ENCODE results near the gene GLT6D1.

The GLT6D1 gene

DNA sequence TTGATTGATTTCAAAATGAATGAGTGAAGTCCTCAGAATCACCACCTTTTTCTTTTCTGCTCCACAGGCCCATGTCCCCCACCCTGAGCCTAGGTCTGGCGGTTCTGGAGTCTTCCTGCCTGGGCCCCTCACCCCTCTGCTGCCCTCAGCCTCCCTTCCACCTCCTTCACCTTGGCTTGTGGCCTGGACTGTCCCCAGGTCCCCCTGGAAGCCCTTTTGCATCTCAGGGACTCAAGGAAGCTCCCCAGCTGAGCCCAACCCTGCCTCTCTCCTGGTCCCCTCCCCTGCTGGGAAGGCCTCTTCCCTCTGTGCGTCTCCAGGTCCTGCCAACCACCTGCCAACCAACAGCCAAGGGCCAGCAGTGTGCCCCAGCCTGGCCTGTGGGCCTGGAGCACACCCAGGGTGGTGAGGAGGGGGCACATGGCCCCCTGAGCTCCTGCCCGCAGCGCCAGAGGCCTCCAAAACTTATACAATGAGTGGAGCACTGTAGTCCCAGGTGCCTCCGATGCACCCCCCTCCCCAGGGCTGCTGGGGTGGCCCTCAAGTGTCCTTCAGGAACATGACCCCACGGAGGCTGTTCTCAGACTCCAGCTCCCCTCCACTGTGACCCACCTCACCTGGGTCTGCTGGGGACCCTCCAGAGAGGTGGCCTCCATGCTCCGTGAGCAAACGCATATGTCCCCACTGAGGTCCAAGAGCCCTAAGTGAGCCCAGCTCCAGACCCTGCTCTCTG lies 20.3 kb downstream of the GLT6D1 start:
- Histone ChIP-seq H3K4me3 (ENCODE audit: low read depth, low read length) (no peak overlapping the region), H3K36me3 (ENCODE audit: control insufficient read depth, insufficient read depth, low read length) (no peaks in the 10 kb centered on the region), H3K9me3 (ENCODE audit: control insufficient read depth, insufficient read depth, low read length) (no peaks in the 10 kb centered on the region), H3K27me3 (ENCODE audit: control insufficient read depth, insufficient read depth, low read length) (no peaks in the 10 kb centered on the region), H3K4me1 (ENCODE audit: control insufficient read depth, insufficient read depth, low read length) (no peaks in the 10 kb centered on the region), H3K9ac (ENCODE audit: low read depth, low read length) (no peak overlapping the region)

GRCh38 chr9:135617991-135618411 lies 21.3 kb downstream of the GLT6D1 start:
- H3K4me1 ChIP-seq (ENCODE audit: control insufficient read depth, insufficient read depth, low read length), result no peaks in the 10 kb centered on the region
- no peaks in the 10 kb centered on the region for H3K27me3 ChIP-seq (ENCODE audit: control insufficient read depth, insufficient read depth, low read length)
- H3K36me3 ChIP-seq (ENCODE audit: control insufficient read depth, insufficient read depth, low read length), result no peaks in the 10 kb centered on the region
- no peak overlapping the region for H3K4me3 ChIP-seq (ENCODE audit: low read depth, low read length)
- no peak overlapping the region for H3K9ac ChIP-seq (ENCODE audit: low read depth, low read length)
- no peaks in the 10 kb centered on the region for H3K9me3 ChIP-seq (ENCODE audit: control insufficient read depth, insufficient read depth, low read length)

- Histone ChIP-seq H3K27me3 (ENCODE audit: control insufficient read depth, insufficient read depth, low read length) (no peaks in the 10 kb centered on the region), H3K9ac (ENCODE audit: low read depth, low read length) (no peak overlapping the region), H3K4me3 (ENCODE audit: low read depth, low read length) (no peak overlapping the region), H3K9me3 (ENCODE audit: control insufficient read depth, insufficient read depth, low read length) (no peaks in the 10 kb centered on the region), H3K36me3 (ENCODE audit: control insufficient read depth, insufficient read depth, low read length) (no peaks in the 10 kb centered on the region), H3K4me1 (ENCODE audit: control insufficient read depth, insufficient read depth, low read length) (no peaks in the 10 kb centered on the region)
Observed at GRCh38 chr9:135617538-135617900, 21.8 kb downstream of the GLT6D1 start.

DNA sequence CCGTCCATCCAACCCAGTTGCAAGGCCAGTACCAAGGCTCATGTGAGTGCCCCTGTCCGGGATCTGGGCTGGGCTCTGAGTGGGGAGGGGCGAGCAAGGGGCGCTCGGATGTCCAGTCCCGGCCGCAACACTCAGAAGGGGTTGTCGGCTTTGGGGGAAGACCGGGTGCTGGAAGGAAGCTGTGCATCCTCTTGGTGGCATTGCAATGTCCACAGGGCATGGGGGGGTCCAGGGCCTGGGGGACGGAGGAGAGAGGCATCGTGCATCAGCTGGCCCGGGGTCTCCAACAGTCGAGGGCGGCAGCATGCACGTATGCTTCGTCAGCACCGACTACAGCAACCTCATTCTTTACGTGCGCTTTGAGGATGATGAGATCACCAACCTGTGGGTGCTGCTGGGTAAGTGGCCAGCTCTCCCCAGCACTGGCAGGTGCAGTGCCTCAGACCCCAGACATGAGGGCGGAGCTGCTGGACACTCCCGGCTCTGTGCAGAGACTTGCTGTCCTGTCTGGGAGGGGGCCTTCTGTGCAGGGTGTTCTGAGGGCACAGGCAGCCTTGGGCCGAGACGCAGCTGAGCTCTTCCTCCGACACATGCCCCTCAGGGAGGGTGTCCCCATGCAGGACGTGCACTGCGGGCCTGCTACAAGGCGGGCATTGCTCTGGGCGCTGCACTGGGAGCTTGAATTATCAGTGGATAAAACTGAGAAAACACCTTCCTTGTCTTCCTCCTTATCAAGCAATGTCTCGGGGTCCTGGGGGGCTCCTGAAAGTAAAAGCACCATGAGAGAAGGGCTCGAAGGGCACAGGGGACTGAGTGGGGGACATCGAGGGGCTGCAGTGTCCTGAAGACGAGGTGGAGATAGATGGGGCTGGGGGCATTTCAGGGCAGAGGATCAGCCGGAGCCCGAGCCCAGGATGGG lies 22.5 kb downstream of the GLT6D1 start:
- no peaks in the 10 kb centered on the region for H3K27me3 ChIP-seq (ENCODE audit: control insufficient read depth, insufficient read depth, low read length)
- H3K4me1 ChIP-seq (ENCODE audit: control insufficient read depth, insufficient read depth, low read length), result no peaks in the 10 kb centered on the region
- no peaks in the 10 kb centered on the region for H3K36me3 ChIP-seq (ENCODE audit: control insufficient read depth, insufficient read depth, low read length)
- H3K9ac ChIP-seq (ENCODE audit: low read depth, low read length), result no peak overlapping the region
- H3K4me3 ChIP-seq (ENCODE audit: low read depth, low read length), result no peak overlapping the region
- H3K9me3 ChIP-seq (ENCODE audit: control insufficient read depth, insufficient read depth, low read length), result no peaks in the 10 kb centered on the region

DNA sequence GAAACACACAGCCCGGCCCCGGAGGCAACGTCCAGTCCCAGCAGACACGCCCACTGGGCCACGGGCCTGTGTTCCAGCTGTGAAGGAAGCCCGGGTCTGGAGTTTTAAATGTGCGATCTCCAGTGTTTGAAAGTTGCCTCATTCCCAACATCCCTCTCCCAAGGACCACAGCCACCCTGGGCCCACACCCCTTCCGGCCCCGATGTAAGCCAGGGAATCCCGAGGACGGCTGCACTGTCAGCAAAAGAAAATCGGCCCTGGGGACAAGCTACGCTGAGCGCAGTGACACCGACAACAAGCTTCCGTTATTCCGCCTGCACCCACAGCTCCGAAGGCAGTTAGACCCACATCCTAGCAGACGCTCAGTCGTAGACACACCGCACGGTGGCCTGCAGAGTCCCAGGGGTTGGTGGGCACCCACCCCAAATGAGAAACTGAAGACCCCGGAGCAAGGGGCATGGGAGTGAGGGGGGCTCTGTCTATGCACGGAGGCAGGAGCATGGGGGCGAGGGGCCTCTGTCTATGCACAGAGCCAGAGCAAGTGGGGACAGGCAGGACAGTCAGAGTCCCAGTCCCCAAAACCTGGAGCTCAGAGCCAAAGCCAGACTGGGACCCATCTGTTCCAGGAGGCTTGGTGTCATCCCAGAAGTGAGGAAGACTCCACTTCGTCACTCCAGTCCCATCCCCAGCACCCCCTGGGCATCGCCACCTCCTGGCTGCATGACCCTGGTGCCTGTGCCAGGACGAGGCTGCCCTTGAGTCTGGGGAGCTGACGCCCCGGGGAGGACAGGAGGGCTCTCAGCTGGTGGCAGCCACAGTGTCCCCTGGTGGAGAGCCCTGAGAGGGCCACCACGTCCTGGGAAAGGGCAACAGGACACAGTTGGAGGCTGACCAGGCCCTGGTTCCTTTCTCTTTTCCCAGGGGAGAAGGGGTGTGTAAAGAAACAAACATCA lies 23.4 kb downstream of the GLT6D1 start:
- no peaks in the 10 kb centered on the region for H3K4me1 ChIP-seq (ENCODE audit: control insufficient read depth, insufficient read depth, low read length)
- no peak overlapping the region for H3K9ac ChIP-seq (ENCODE audit: low read depth, low read length)
- no peaks in the 10 kb centered on the region for H3K27me3 ChIP-seq (ENCODE audit: control insufficient read depth, insufficient read depth, low read length)
- no peak overlapping the region for H3K4me3 ChIP-seq (ENCODE audit: low read depth, low read length)
- no peaks in the 10 kb centered on the region for H3K9me3 ChIP-seq (ENCODE audit: control insufficient read depth, insufficient read depth, low read length)
- no peaks in the 10 kb centered on the region for H3K36me3 ChIP-seq (ENCODE audit: control insufficient read depth, insufficient read depth, low read length)

- no peaks in the 10 kb centered on the region for H3K4me1 ChIP-seq (ENCODE audit: control insufficient read depth, insufficient read depth, low read length)
- no peaks in the 10 kb centered on the region for H3K36me3 ChIP-seq (ENCODE audit: control insufficient read depth, insufficient read depth, low read length)
- no peak overlapping the region for H3K9ac ChIP-seq (ENCODE audit: low read depth, low read length)
- H3K9me3 ChIP-seq (ENCODE audit: control insufficient read depth, insufficient read depth, low read length), result no peaks in the 10 kb centered on the region
- H3K27me3 ChIP-seq (ENCODE audit: control insufficient read depth, insufficient read depth, low read length), result no peaks in the 10 kb centered on the region
- H3K4me3 ChIP-seq (ENCODE audit: low read depth, low read length), result no peak overlapping the region
Observed at GRCh38 chr9:135614821-135615665, 24.3 kb downstream of the GLT6D1 start.

- no peak overlapping the region for H3K4me3 ChIP-seq (ENCODE audit: low read depth, low read length)
- H3K27me3 ChIP-seq (ENCODE audit: control insufficient read depth, insufficient read depth, low read length), result no peaks in the 10 kb centered on the region
- H3K9ac ChIP-seq (ENCODE audit: low read depth, low read length), result no peak overlapping the region
- H3K36me3 ChIP-seq (ENCODE audit: control insufficient read depth, insufficient read depth, low read length), result no peaks in the 10 kb centered on the region
- H3K9me3 ChIP-seq (ENCODE audit: control insufficient read depth, insufficient read depth, low read length), result no peaks in the 10 kb centered on the region
- no peaks in the 10 kb centered on the region for H3K4me1 ChIP-seq (ENCODE audit: control insufficient read depth, insufficient read depth, low read length)
Observed at GRCh38 chr9:135613946-135614805, 25.2 kb downstream of the GLT6D1 start.

- H3K4me1 ChIP-seq (ENCODE audit: control insufficient read depth, insufficient read depth, low read length), result no peaks in the 10 kb centered on the region
- H3K36me3 ChIP-seq (ENCODE audit: control insufficient read depth, insufficient read depth, low read length), result no peaks in the 10 kb centered on the region
- no peaks in the 10 kb centered on the region for H3K9me3 ChIP-seq (ENCODE audit: control insufficient read depth, insufficient read depth, low read length)
- H3K27me3 ChIP-seq (ENCODE audit: control insufficient read depth, insufficient read depth, low read length), result no peaks in the 10 kb centered on the region
- H3K9ac ChIP-seq (ENCODE audit: low read depth, low read length), result no peak overlapping the region
- H3K4me3 ChIP-seq (ENCODE audit: low read depth, low read length), result no peak overlapping the region
Observed at GRCh38 chr9:135612981-135613910, 26.1 kb downstream of the GLT6D1 start.

- H3K9ac ChIP-seq (ENCODE audit: low read depth, low read length), result no peak overlapping the region
- no peaks in the 10 kb centered on the region for H3K27me3 ChIP-seq (ENCODE audit: control insufficient read depth, insufficient read depth, low read length)
- no peak overlapping the region for H3K4me3 ChIP-seq (ENCODE audit: low read depth, low read length)
- H3K4me1 ChIP-seq (ENCODE audit: control insufficient read depth, insufficient read depth, low read length), result no peaks in the 10 kb centered on the region
- H3K36me3 ChIP-seq (ENCODE audit: control insufficient read depth, insufficient read depth, low read length), result no peaks in the 10 kb centered on the region
- H3K9me3 ChIP-seq (ENCODE audit: control insufficient read depth, insufficient read depth, low read length), result no peaks in the 10 kb centered on the region
Observed at GRCh38 chr9:135612437-135612836, 26.9 kb downstream of the GLT6D1 start.

DNA sequence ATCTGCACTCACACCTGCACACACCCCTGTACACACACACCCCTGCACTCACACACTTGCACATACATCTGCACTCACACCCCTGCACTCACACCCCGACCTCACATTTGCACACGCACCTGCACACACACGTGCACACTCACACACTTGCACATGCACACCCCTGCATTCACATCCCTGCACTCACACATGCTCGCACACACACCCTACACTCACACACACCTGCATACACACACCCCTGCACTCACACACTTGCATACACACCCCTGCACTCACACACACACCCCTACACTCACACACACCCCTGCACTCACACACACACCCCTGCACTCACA lies 27.5 kb downstream of the GLT6D1 start:
- Histone ChIP-seq H3K4me1 (ENCODE audit: control insufficient read depth, insufficient read depth, low read length) (no peaks in the 10 kb centered on the region), H3K9me3 (ENCODE audit: control insufficient read depth, insufficient read depth, low read length) (no peaks in the 10 kb centered on the region), H3K36me3 (ENCODE audit: control insufficient read depth, insufficient read depth, low read length) (no peaks in the 10 kb centered on the region), H3K27me3 (ENCODE audit: control insufficient read depth, insufficient read depth, low read length) (no peaks in the 10 kb centered on the region), H3K9ac (ENCODE audit: low read depth, low read length) (no peak overlapping the region), H3K4me3 (ENCODE audit: low read depth, low read length) (no peak overlapping the region)
